DMS 273 (cell line): Measurements from ENCODE around the gene UGT1A7.
"Not testable (repeated sequence)": the region's sequence is repeated elsewhere in the genome, so short reads cannot be mapped to it uniquely, and the experiment has no call there.

Source experiments
- DNase-seq: peaks from one replicate; lab custom pipeline; 2025; ENCODE audit not compliant: unreplicated experiment; lab: John Stamatoyannopoulos, UW

UGT1A7 gene

DNA sequence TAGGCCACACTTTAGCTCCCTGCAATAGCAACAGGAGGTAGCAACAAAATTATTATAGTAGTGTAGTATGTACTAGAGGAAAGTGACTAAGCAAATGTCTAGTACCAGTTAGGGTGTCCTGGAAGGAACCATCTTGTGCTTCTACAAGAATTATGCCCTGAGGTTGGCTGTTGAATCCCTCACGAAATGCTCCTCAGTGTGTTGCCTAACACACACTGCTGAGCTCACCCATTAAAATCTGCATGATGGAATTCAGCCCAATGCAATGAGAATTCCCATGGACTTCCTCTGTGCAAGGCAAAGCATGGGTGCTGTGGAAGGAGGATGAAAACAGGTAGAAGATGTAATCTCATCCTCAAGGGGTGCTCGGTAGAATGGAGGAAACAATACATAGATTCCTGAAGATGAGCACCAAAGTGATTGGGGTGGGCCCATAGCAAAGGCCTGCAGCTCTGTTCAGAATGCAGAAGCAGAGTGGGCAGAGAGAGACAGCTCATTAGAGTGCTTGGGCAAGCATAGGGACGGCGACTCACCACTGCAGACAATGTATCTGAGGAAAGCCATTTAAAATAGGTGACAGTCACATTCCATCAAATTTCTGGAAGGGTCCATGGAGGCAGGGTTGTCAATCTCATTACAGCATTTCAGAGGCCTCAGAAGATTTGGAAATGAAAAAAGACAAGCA lies 1.2 kb upstream of the UGT1A7 start:
- no peak for DNase-seq

- DNase-seq = no peak
Observed at GRCh38 chr2:233684640-233685039, 2.9 kb downstream of the UGT1A7 start.

DNA sequence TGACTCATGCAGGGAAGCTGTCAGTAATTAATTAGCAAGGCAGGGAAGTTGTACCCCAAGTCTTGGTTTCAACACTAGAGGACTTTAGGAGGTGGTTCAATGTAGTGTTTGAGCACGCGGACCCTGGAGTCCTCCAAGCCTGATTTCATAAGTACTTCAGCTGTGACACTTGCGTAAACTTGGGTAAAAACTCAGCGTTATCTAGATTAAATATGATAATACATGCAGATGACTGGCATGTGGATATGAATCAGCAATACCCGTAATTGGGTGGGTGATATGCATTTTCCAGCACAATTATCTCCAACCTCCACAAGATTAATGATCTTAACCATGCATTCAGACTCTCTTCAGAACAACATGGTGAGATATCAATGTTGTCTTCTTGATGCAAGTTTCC lies 5.2 kb downstream of the UGT1A7 start:
- DNase-seq = no peak

DNA sequence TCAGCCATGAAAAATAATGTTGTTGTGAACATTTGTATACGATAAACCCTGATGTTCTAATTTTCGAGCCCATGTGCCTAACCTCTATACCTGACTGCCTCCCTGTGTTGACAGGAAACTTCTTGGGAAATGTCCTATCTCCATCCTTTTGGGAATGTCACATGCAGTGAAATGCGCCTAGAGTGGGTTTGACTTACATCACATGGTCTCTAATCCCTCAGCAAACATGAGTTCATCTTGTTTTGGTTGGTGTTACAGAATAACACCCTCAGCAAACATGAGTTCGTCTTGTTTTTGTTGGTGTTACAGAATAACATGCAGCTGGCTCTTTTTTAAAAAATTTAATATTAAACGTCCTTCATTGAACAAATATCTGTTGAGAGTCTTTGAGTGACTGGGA lies 6.6 kb downstream of the UGT1A7 start:
- no peak for DNase-seq

GRCh38 chr2:233689031-233689430 lies 7.3 kb downstream of the UGT1A7 start:
- no peak for DNase-seq

DNA sequence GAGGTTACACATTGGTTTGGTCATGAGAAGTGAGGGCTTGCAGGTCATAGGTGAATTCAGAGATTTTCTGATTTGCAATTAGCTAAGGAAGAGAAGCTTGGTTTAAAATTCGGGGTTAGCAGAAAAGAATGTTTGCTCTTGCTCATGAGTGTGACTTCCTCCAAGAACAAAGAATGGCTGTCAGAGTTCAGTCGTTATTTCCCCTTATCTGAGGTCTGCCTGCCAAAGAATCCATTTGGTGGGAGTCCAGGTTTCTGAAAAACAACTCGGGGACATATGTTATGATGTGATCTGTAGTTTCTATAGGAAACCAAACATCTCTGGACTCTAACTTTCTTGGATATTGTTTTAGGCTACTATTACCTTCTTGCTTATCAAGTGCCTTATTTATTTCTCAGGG lies 7.8 kb downstream of the UGT1A7 start:
- peak; percentile 12 for DNase-seq

- DNase-seq = no peak
Observed at GRCh38 chr2:233690444-233690843, 8.7 kb downstream of the UGT1A7 start.

GRCh38 chr2:233691443-233692433 lies 10.0 kb downstream of the UGT1A7 start:
- no peak for DNase-seq

- no peak for DNase-seq
Observed at GRCh38 chr2:233692648-233693047, 10.9 kb downstream of the UGT1A7 start, which contains the start of gene UGT1A6. UGT1A6 (plus strand) TSS chr2:233692890; CDS start chr2:233693005, 115 bp downstream.

- DNase-seq = no peak
Observed at GRCh38 chr2:233693963-233694362, 12.3 kb downstream of the UGT1A7 start.

DNA sequence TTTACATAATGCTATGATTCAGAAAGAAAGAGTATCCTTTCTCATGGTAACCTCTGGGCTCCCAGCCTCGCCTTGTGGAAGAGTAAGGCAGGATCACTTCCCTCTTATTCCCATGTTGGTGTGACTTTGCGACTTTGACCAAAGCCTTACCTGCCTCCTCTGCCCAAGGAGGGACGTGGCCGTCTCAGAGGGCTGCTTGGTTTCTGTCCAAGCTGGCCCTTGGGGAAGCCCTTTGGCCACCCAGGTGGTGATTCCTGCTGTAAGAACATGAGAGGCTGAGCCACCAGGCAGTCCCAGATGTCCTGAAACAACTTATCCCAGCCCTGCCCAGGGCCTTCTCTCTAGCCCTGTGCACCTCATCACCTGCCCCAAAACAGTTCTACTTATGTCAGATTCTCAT lies 17.0 kb downstream of the UGT1A7 start:
- no peak for DNase-seq

DNA sequence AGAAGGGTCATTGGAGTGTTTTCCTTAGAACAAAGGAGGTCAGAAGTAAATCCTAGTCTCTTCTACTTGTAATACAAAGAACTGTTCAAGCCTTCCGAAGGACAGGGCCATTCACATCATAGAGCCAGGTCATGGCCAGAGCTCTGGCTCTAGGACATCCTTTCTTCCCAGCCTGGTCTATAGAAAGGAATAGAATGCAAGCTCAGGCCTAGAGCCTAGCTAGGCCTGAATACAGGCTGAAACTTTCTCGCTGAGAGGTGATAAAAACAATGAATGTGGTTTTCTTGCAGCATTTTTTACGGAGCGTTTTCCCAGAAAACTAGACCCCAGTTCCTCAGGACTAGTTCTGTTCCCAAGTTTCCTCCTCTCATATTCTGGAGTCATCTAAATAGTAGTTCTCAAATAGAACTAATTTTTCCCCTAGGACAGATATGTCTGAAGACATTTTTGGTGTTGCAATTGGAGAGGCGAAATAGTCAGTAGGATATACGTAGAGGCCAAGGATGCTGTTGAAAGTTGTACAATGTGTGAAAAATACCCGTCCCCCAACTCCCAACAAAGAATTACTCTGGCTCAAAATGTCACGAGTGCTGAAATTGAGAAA lies 17.8 kb downstream of the UGT1A7 start:
- DNase-seq = no peak

DNA sequence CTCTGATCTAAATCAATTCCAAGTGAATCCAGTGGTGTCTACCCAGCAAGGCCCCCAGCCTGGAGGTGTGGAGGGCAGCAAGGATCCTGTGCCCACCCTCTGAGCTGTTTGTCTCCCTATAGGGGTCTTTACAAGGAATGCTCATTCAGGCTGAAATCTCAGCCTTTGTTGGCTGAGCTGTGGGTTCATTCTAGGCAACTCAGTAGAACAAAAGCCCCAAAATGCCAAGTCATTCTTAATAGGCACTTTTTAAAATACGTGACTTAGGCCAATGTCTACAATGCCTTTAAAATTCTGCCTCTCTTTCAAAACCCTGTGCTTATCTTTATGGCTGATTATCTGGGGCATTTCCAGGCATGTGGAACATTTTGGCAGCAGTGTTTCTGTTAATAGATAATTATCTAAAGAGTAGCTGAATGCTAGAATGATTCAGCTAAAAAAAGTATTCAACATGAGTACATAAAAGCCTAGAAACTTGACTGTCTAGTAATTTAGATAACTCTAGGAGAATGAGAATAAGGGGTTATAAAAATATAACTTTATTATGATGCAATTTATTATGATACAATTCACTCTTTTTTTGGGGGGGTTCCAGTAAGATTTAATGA lies 18.4 kb downstream of the UGT1A7 start:
- peak; percentile 8 for DNase-seq

GRCh38 chr2:233700842-233701241 lies 19.1 kb downstream of the UGT1A7 start:
- DNase-seq = not testable (repeated sequence)

- DNase-seq = no peak
Observed at GRCh38 chr2:233702238-233702637, 20.5 kb downstream of the UGT1A7 start.

DNA sequence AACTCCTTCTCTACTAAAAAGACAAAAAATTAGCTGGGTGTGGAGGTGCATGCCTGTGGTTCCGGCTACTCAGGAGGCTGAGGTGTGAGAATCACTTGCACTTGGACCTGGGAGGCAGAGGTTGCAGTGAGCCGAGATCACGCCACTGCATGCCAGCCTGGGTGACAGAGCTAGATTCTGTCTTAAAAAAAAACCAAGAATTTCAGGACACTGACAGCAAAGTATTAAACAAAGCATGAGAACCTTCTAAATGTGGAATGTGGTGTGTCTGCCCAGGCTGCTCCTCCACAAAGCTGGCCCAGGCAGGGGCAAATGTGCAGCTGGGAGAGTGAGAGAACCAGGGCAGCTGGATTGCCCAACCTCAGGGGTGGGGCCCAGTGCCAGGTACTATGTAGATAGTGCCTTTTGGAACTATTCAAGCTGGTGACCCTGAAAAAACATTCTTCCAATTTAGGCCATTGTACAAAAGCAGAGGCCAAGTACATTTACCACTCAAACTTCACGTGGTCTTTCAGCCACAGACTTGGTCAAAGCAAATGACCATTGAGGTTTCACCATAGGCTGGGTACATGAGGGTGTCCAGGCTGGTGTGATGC lies 24.3 kb downstream of the UGT1A7 start:
- DNase-seq = no peak

DNA sequence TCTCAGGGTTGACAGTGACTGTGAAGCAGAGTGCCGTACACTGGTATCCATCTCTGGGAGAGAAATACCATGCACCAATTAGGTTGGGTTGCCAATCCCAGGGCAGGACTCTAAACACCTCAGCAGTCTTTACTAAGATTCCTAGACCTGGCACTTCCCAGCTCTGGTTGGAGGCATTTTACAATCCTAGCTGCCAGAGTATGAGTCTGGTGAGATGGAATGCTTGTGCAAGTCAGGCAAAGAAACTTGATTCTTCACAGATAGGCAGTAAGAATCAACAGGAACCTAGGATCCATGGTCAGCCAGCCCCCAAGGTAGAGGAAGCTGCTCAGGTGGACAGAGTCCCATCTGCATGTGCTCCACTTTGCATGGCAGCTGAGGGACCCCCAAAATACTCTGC lies 25.0 kb downstream of the UGT1A7 start:
- no peak for DNase-seq

DNA sequence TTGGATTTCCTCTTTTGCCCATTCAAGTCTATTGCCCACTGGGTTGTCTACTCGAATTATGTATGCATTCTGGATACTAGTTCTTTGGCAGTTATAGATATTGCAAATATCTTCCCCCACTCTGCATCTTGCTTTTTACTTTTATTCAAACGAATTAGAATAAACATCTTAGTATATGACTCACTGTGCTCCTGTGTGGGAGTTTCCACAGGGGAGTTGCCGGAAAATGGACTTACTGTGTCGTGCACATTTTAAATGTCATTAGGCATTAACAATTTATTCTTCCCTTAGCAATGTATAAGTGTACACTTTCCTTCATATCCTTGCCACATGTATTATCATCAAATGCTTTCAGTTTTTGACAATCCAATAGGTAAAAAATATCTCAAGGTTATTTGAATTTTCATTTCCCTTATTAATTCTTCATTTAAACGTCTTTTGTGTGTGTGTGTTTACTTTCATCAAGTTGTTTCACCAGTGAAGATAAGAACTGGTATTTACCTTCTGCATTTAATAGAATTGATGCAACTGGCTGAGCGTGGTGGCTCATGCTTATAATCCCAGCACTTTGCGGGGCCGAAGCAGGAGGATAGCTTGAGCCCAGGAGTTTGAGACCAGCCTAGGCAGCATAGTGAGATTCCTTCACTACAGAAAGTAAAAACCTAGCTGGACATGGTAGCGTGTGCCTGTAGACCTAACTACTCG lies 26.4 kb downstream of the UGT1A7 start:
- DNase-seq = no peak

DNA sequence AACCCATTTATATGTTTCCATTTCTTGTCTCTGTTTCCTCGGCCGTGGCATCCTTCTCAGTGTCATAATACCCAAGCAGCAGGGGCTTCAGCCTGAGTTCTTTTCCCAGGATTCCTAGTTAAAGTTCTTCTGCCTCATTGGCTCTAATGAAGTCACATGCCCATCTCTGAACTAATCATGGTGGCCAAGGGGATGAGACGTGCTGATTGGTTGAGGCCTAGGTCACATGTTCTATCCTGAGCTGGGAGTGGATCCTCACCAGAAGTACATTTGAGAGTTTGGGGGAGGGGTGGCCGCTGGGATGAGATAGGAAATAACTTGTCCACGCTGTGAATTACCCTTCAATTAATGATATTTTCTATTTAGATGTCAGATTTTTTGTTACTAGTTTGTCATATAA lies 27.2 kb downstream of the UGT1A7 start:
- DNase-seq = no peak

DNA sequence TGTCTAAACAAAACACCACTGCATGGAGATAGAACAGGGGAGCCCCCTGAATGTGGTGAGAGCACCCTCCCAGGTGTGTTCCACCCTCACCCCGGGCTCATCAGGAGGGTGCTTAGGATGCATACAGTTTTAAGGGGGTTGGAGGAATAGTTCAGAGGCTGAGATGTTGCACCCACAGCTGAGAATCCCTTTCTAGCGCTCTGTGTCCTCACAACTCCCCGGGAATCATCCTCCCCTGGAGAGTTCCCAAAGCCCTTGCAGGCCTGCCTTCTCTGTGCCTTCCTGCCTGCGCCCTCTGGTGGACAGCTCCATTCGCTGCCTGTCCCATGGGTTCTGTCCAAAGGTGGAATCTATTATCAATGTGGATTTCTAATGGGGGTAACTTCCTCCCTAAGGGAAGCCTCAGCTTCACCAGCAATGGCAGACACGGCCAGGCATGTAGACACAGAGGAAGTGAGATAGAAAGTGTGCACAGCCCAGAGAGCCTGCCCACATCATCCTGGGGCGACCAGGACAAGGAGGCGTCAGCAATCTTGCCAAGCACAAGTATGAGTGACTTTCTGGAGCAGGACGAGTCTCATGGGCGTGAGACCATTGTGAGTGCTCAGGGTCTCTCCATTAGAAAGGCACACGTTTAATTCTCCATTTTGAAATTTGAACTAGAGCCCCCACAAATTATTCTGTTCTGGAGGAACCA lies 29.8 kb downstream of the UGT1A7 start:
- DNase-seq = peak; percentile 87
